GM06990 (cell line): ENCODE results near the gene CCDC78.

Experiments
- DNase-seq: peaks from one replicate; pipeline ENCODE4 v3.0.0-alpha.2; 2011; ENCODE audit not compliant: insufficient read length; ENCODE audit errors: extremely low read depth
- H3K27me3 ChIP-seq: replicated peaks from 2 replicates; pipeline ENCODE4 v1.6.0; 2011; ENCODE audit warnings: low read length; ENCODE audit not compliant: control insufficient read depth, insufficient read depth
- H3K36me3 ChIP-seq: 2 replicates; pipeline ENCODE4 v1.5.1; 2011; ENCODE audit warnings: low read length; ENCODE audit not compliant: control insufficient read depth, insufficient read depth
- H3K4me3 ChIP-seq: replicated peaks from 2 replicates; pipeline ENCODE4 v1.5.1; 2011; ENCODE audit warnings: low read depth, mild to moderate bottlenecking, control low read depth, low read length
- CTCF ChIP-seq: IDR thresholded peaks from 2 replicates; pipeline ENCODE4 v1.5.1; 2011; ENCODE audit warnings: low read length, control low read depth, mild to moderate bottlenecking, inconsistent platforms; ENCODE audit not compliant: insufficient read depth, poor library complexity, severe bottlenecking

The CCDC78 gene

DNA sequence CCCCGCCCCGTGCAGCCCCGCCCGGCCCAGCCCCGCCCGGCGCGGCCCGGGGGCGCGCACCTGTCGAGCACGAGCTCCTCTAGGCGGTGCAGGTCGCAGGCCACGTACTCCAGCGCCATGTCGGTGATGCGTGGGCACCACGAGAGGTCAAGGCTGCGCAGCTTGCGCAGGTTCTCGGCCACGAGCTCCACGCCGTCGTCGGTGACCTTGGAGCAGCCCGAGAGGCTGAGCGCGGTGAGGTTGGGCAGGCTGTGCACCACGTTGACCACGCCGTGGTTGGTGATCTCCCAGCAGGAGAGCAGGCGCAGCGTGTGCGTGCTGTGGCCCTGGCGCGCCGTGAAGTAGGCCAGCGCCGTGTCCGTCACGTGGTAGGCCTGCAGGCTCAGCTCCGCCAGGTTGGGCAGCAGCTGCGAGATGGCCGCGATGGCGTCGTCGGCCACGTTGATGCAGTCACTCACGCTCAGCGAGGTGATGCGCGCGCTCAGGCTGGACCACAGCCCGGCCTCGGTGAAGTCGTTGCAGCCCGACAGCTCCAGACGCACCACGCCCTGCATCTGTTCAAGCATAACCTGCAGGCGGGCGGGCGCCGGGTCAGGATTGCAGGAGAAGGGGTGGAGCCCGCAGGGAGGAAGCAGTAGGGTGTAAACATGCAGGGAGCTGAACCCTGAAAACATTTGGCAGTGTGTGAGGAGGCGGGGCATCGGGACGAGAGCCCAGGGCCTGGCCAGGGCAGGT lies 30.7 kb downstream of the CCDC78 start:
- Histone ChIP-seq H3K36me3 (no peaks in the 10 kb centered on the region), H3K27me3 (no peaks in the 10 kb centered on the region; the same call in 1 of the 2 replicates), H3K4me3 (peak overlapping the region; percentile 61)
- peak; percentile 76 for DNase-seq
- no peak for TF ChIP-seq CTCF

- no peak for TF ChIP-seq CTCF
- Histone ChIP-seq H3K36me3 (no peaks in the 10 kb centered on the region), H3K4me3 (peak overlapping the region; percentile 55), H3K27me3 (no peaks in the 10 kb centered on the region; the same call in 1 of the 2 replicates)
- no peak for DNase-seq
Measured at GRCh38 chr16:694863-695354, 31.3 kb downstream of the CCDC78 start.

DNA sequence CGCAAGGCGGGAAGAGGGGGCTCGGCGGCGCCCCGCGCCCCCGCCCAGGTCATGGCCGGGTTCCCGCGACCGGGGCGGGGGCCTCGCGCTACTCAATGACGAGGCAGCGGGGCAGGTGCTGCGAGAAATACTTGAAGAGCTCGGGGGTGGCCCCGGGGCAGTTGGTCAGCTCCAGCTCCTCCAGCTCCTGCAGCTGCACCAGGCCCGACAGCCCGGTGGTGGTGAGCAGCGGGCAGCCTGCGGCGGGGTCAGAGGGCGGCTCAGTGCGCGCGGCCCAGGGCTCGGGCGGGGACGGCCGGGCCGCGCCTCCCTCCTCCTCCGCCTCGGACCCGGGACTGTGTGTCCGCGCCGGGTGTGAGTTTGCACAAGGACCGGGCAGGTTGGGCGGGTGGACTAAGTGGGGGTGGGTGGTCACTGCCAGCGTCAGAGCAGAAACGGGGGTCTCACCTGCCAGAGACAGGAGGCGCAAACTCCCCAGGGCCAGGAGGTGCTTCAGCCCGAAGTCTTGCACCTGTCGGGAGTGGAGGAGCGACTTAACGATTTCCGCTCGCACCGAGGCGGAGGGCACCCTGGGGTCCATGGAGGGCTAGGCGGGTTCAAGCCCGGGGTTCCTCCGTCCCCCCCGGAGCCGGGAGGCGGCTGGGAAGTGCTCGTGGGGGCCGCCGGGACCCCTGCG lies 31.9 kb downstream of the CCDC78 start:
- Histone ChIP-seq H3K4me3 (peak overlapping the region; percentile 55), H3K27me3 (no peaks in the 10 kb centered on the region; the same call in 1 of the 2 replicates), H3K36me3 (no peaks in the 10 kb centered on the region)
- no peak for TF ChIP-seq CTCF
- DNase-seq = no peak

GRCh38 chr16:693766-694165 lies 32.5 kb downstream of the CCDC78 start:
- Histone ChIP-seq H3K36me3 (no peaks in the 10 kb centered on the region), H3K27me3 (no peaks in the 10 kb centered on the region; the same call in 1 of the 2 replicates), H3K4me3 (no peak overlapping the region)
- no peak for TF ChIP-seq CTCF
- DNase-seq = no peak

- TF ChIP-seq CTCF = no peak
- Histone ChIP-seq H3K4me3 (no peak overlapping the region), H3K27me3 (no peaks in the 10 kb centered on the region; the same call in 1 of the 2 replicates), H3K36me3 (no peaks in the 10 kb centered on the region)
- DNase-seq = no peak
Measured at GRCh38 chr16:693364-693763, 32.9 kb downstream of the CCDC78 start.
